K562 (cell line): Measurements from ENCODE around the gene ZNF488. TPM values are rescaled to one million over a fixed set of nuclear protein-coding genes. Genes with fewer than 3 reads are reported as not detected.

Source experiments
- CC2D1A ChIP-seq: fragments of 450-650 bp; IDR thresholded peaks from 2 replicates; pipeline ENCODE4 v1.6.1; 2017; ENCODE audit warnings: mild to moderate bottlenecking
- CREB1 ChIP-seq, 2 experiments: sonication (generic) in 1 of 2; formaldehyde crosslinking in 1 of 2; IDR thresholded peaks; 2 replicates each; pipeline versions ENCODE4 v1.6.1 to v1.8.0; 2012 to 2022; ENCODE audit warnings: inconsistent platforms in 1 of 2, mild to moderate bottlenecking in 1 of 2, missing genetic modification reagents in 1 of 2, moderate library complexity in 1 of 2
- FOXJ3 ChIP-seq: sonication (generic); formaldehyde crosslinking; IDR thresholded peaks from 2 replicates; pipeline ENCODE4 v1.4.0; 2020; ENCODE audit warnings: mild to moderate bottlenecking, missing genetic modification reagents
- MIER1 ChIP-seq: fragments of 450-650 bp; IDR thresholded peaks from 2 replicates; pipeline ENCODE4 v1.6.1; 2016; ENCODE audit warnings: antibody characterized with exemption, mild to moderate bottlenecking, low read depth
- PHF20 ChIP-seq: fragments of 450-650 bp; IDR thresholded peaks from 2 replicates; pipeline ENCODE4 v1.6.1; 2018; ENCODE audit not compliant: partially characterized antibody
- POLR2AphosphoS5 ChIP-seq: IDR thresholded peaks from 2 replicates; pipeline ENCODE4 v1.6.1; 2011; ENCODE audit warnings: mild to moderate bottlenecking, low read depth, low read length, moderate library complexity; ENCODE audit not compliant: control insufficient read depth, insufficient read depth
- SRF ChIP-seq, 2 experiments: fragments of 250-450, 450-650 bp in 1 of 2; sonication (Bioruptor Pico) in 1 of 2; sonication (generic) in 1 of 2; formaldehyde crosslinking; IDR thresholded peaks; 2 replicates each; pipeline versions ENCODE4 v1.5.0 to v1.5.1; 2020 to 2022; ENCODE audit warnings: mild to moderate bottlenecking in 1 of 2, missing genetic modification reagents in 1 of 2
- TAF15 ChIP-seq: fragments of 200-400 bp; formaldehyde crosslinking; IDR thresholded peaks from 2 replicates; pipeline ENCODE4 v1.6.1; 2017; ENCODE audit warnings: mild to moderate bottlenecking, low read depth, low read length, moderate library complexity
- XRCC5 ChIP-seq: fragments of 200-400 bp; formaldehyde crosslinking; IDR thresholded peaks from 2 replicates; pipeline ENCODE4 v1.6.1; 2017; ENCODE audit warnings: low read depth, mild to moderate bottlenecking, low read length
- ZBTB17 ChIP-seq: fragments of 450-650 bp; formaldehyde crosslinking; IDR thresholded peaks from 2 replicates; pipeline ENCODE4 v1.4.0; 2020; ENCODE audit warnings: mild to moderate bottlenecking
- ZNF785 ChIP-seq: fragments of 250-450 bp; sonication (Bioruptor Pico); IDR thresholded peaks from 2 replicates; pipeline ENCODE4 v1.4.0; 2020; ENCODE audit warnings: mild to moderate bottlenecking
- polyA plus RNA-seq, 8 experiments: library from polyadenylated mRNA; depleted of rRNA in 4 of 8; stranded (reverse) in 5 of 8; unstranded in 3 of 8; fragments of >200 nt; fragmentation: Nextera tagmentation in 2 of 8; fragmentation: Illumina TruSeq in 1 of 8; extraction: Ambion mirVana in 2 of 8; extraction: Trizol in 1 of 8; gene quantifications; 2 replicates each; pipeline versions ENCODE4 v1.2.1 to v1.2.3, GENCODE V29; 2011 to 2014; ENCODE audit warnings: inconsistent platforms in 1 of 8, missing spikeins in 1 of 8
- total RNA-seq, 7 experiments: library from RNA; depleted of rRNA in 6 of 7; stranded (reverse); fragments of >200 nt in 6 of 7; fragmentation: Illumina TruSeq in 2 of 7; extraction: Trizol in 2 of 7; gene quantifications; 2 replicates each; pipeline versions ENCODE4 v1.2.1 to v1.2.3, GENCODE V29; 2011 to 2021; ENCODE audit warnings: low replicate concordance in 1 of 7
- TF ChIP-seq, protein P1 (sequence below): fragments of 250-450 bp; sonication (Bioruptor Pico); IDR thresholded peaks from 2 replicates; pipeline ENCODE4 v1.5.1; 2021; ENCODE audit warnings: mild to moderate bottlenecking
- TF ChIP-seq, protein P2 (sequence below): fragments of 450-650 bp; IDR thresholded peaks from 2 replicates; pipeline ENCODE4 v1.6.1; 2016
- TF ChIP-seq, protein P3 (sequence below): sonication (generic); formaldehyde crosslinking; IDR thresholded peaks from 2 replicates; pipeline ENCODE4 v1.8.1; 2022; ENCODE audit warnings: missing genetic modification reagents
- TF ChIP-seq, protein P4 (sequence below): fragments of 450-650 bp; formaldehyde crosslinking; IDR thresholded peaks from 2 replicates; pipeline ENCODE4 v1.4.0; 2020; ENCODE audit warnings: mild to moderate bottlenecking
- TF ChIP-seq, protein P5 (sequence below): fragments of 250-450 bp; sonication (Bioruptor Pico); IDR thresholded peaks from 2 replicates; pipeline ENCODE4 v1.4.0; 2020; ENCODE audit warnings: borderline replicate concordance
- TF ChIP-seq, protein P6 (sequence below): IDR thresholded peaks from 2 replicates; pipeline ENCODE4 v1.6.1; 2016; ENCODE audit warnings: missing genetic modification characterization, missing compliant biosample characterization

ZNF488 gene
- total and polyA plus RNA-seq, 9 of the 15 experiments (the other 6 are each of a cell fraction or from before 2014, with no cell fraction given), result 0.03 to 0.09 (median 0.05) TPM; not detected in 3

DNA sequence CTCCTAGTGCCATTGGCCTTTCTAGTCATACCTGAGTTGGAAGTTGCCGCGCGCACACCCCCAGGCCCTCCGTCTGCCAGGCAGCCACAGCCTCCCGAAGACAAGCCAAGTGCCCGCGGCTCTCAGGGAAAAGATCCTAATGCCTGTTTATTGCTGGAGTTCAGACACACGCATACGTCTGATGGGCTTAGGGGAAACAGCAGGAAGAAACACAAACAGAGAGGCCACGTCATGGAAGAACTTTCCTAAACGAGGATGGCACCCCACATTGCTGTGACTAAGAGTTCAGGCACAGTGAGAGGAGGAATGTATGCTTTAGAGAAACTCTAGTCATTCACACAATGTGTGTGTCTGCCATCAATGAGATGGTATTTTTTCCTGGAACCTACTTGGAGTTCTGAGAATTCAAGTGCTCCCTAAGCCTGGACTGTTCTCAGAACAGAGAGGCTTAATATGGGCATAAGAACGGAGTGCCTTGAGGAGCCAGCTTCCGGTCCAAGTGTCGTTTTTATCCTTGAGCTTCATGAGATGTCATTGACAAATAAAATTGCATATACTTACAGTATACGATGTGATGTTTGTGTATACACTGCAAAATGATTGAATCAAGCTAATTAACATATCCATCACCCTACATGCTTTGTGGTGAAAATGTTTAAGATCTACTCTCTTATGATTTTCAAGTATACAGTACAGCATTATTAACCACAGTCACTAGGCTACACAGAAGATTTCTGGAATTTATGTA, 47.5 kb downstream of the ZNF488 start (continued):
- no peak for TF ChIP-seq FOXJ3 (CRISPR knock-in tag)
- TF ChIP-seq, protein P1, sequence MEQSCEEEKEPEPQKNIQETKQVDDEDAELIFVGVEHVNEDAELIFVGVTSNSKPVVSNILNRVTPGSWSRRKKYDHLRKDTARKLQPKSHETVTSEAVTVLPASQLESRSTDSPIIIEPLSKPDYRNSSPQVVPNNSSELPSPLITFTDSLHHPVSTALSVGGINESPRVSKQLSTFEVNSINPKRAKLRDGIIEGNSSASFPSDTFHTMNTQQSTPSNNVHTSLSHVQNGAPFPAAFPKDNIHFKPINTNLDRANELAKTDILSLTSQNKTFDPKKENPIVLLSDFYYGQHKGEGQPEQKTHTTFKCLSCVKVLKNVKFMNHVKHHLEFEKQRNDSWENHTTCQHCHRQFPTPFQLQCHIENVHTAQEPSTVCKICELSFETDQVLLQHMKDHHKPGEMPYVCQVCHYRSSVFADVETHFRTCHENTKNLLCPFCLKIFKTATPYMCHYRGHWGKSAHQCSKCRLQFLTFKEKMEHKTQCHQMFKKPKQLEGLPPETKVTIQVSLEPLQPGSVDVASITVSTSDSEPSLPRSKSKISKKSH (CRISPR knock-in tag), result no peak
- TF ChIP-seq, protein P2, sequence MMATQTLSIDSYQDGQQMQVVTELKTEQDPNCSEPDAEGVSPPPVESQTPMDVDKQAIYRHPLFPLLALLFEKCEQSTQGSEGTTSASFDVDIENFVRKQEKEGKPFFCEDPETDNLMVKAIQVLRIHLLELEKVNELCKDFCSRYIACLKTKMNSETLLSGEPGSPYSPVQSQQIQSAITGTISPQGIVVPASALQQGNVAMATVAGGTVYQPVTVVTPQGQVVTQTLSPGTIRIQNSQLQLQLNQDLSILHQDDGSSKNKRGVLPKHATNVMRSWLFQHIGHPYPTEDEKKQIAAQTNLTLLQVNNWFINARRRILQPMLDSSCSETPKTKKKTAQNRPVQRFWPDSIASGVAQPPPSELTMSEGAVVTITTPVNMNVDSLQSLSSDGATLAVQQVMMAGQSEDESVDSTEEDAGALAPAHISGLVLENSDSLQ, result 0 out of 2 replicates have a peak, but pooled peaks have one; percentile 17
- no peak for TF ChIP-seq POLR2AphosphoS5
- no peak for TF ChIP-seq PHF20
- no peak for TF ChIP-seq ZNF785 (CRISPR knock-in tag)
- TF ChIP-seq XRCC5, result no peak
- TF ChIP-seq CREB1 (IDR thresholded peaks at IDR 0.05), result no peak
- no peak for TF ChIP-seq CREB1 (CRISPR knock-in tag; IDR thresholded peaks at IDR 0.05)
- no peak for TF ChIP-seq MIER1
- TF ChIP-seq ZBTB17, result no peak
- TF ChIP-seq SRF (CRISPR knock-in tag; IDR thresholded peaks at IDR 0.05), result peak; percentile 98 to 100
- no peak for TF ChIP-seq TAF15
- TF ChIP-seq, protein P3, sequence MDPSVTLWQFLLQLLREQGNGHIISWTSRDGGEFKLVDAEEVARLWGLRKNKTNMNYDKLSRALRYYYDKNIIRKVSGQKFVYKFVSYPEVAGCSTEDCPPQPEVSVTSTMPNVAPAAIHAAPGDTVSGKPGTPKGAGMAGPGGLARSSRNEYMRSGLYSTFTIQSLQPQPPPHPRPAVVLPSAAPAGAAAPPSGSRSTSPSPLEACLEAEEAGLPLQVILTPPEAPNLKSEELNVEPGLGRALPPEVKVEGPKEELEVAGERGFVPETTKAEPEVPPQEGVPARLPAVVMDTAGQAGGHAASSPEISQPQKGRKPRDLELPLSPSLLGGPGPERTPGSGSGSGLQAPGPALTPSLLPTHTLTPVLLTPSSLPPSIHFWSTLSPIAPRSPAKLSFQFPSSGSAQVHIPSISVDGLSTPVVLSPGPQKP (CRISPR knock-in tag), result no peak; the same call in 1 of the 2 replicates
- TF ChIP-seq, protein P4, sequence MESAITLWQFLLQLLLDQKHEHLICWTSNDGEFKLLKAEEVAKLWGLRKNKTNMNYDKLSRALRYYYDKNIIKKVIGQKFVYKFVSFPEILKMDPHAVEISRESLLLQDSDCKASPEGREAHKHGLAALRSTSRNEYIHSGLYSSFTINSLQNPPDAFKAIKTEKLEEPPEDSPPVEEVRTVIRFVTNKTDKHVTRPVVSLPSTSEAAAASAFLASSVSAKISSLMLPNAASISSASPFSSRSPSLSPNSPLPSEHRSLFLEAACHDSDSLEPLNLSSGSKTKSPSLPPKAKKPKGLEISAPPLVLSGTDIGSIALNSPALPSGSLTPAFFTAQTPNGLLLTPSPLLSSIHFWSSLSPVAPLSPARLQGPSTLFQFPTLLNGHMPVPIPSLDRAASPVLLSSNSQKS (CRISPR knock-in tag), result no peak
- TF ChIP-seq, protein P5, sequence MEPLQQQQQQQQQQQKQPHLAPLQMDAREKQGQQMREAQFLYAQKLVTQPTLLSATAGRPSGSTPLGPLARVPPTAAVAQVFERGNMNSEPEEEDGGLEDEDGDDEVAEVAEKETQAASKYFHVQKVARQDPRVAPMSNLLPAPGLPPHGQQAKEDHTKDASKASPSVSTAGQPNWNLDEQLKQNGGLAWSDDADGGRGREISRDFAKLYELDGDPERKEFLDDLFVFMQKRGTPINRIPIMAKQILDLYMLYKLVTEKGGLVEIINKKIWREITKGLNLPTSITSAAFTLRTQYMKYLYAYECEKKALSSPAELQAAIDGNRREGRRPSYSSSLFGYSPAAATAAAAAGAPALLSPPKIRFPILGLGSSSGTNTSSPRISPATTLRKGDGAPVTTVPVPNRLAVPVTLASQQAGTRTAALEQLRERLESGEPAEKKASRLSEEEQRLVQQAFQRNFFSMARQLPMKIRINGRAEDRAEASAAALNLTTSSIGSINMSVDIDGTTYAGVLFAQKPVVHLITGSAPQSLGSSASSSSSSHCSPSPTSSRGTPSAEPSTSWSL, result no peak
- TF ChIP-seq CC2D1A, result no peak; the same call in 1 of the 2 replicates
- TF ChIP-seq, protein P6, sequence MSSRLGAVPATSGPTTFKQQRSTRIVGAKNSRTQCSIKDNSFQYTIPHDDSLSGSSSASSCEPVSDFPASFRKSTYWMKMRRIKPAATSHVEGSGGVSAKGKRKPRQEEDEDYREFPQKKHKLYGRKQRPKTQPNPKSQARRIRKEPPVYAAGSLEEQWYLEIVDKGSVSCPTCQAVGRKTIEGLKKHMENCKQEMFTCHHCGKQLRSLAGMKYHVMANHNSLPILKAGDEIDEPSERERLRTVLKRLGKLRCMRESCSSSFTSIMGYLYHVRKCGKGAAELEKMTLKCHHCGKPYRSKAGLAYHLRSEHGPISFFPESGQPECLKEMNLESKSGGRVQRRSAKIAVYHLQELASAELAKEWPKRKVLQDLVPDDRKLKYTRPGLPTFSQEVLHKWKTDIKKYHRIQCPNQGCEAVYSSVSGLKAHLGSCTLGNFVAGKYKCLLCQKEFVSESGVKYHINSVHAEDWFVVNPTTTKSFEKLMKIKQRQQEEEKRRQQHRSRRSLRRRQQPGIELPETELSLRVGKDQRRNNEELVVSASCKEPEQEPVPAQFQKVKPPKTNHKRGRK, result no peak
